SW480 (cell line): ENCODE data around the gene LGALS14.
A peak's percentile ranks its signal among the peaks of the same experiment; 100 is the strongest.
"Not testable (repeated sequence)": the region's sequence is repeated elsewhere in the genome, so short reads cannot be mapped to it uniquely, and the experiment has no call there.

Source experiments
- DNase-seq: peaks from one replicate; pipeline ENCODE4 v3.0.0-alpha.2; 2016; ENCODE audit warnings: low spot score

The LGALS14 gene

DNA sequence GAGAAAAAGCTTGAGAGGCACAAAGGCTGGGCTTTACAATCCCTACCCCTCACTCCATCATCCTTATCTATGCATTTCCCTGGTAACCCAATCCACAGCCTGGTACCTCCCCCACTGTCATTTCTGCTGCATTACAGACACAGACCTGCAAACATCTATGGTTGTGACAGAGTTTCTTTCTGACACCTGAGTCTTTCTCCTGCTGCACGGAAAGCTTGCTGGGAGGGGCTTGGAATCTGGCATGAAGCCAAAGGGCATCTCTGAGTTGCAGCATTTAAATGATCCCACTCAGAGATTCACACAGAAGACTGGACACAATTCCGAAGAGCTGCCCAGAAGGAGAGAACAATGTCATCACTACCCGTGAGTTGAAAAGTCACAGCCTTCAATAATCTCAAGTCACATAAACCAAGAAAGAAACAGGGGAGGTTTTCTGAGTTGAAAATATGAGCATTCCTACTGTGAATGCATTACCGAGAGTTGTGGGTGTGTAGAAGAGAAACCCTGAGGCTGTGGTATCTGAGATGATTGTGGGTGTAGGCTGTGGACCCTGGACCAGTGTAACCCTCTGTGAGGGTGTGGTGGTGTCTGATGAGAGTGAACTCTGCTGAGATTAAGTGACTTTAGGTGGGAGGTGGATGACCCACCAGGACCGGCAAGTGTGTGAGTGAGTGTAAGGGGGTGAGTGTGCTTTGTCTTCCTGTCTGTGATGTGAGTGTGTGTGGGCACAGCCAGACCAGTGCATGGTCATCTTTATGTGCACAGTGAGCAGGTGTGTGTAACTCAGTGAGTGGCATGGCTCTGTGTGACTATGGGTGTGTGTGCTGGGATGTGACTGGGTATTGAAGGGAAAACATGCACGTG is at the start of gene LGALS14:
Gene LGALS14 (plus strand): TSS at position 301 of the 864 bp plus-strand sequence. CDS start 48 bp downstream, at position 349.
- peak; percentile 18 for DNase-seq

- DNase-seq, result no peak
Observed at GRCh38 chr19:39655613-39656012, 48.7 kb upstream of the LGALS14 start, which contains the start of gene LGALS16. LGALS16 (plus strand) TSS chr19:39655913; CDS start chr19:39655962, 49 bp downstream.

DNA sequence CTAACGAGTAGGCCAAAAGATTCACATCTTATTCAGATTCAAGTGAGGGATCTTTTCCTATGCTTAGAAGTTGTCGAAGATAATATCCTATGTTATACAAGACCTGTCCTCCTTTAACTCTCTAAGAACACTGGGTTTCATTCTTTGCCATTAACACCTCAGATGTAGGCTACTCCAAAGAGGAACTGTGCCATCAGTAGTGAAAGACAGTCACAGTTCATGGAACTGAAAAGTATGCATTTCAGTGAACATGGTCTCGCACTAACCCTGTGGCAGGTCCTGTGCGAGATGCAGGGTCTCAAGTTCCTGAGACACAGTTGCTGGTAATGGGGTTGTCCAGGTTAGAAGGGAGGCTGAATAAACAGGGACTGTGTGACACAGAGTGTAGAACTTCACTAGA is 44.5 kb upstream of the LGALS14 start:
- DNase-seq, result no peak

GRCh38 chr19:39660661-39661060 is 43.6 kb upstream of the LGALS14 start:
- DNase-seq, result no peak

DNA sequence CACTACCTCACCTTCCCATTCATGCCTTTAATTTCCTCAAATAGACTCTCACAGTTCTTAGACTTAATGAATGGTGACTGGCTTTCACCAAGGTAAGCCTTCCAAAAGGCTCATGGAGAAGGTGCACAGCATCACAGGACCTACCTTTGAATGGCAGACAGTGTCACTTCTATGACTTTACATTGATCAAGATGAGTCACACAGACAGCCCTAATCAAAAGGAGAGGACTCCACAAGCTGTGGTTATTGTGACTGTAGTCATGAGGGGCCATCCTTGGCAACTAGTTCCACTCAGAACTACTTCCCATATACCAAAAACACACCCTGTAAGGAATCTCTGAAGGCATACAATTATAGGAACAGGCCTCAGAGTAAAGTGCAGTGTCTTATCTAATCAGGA is 42.7 kb upstream of the LGALS14 start:
- no peak for DNase-seq

- not testable (repeated sequence) for DNase-seq
Observed at GRCh38 chr19:39669860-39670259, 34.4 kb upstream of the LGALS14 start.

- DNase-seq, result no peak
Observed at GRCh38 chr19:39670998-39671397, 33.3 kb upstream of the LGALS14 start.

GRCh38 chr19:39671739-39672363 is 32.4 kb upstream of the LGALS14 start:
- peak; percentile 76 for DNase-seq

- no peak for DNase-seq
Observed at GRCh38 chr19:39672473-39672872, 31.8 kb upstream of the LGALS14 start.

DNA sequence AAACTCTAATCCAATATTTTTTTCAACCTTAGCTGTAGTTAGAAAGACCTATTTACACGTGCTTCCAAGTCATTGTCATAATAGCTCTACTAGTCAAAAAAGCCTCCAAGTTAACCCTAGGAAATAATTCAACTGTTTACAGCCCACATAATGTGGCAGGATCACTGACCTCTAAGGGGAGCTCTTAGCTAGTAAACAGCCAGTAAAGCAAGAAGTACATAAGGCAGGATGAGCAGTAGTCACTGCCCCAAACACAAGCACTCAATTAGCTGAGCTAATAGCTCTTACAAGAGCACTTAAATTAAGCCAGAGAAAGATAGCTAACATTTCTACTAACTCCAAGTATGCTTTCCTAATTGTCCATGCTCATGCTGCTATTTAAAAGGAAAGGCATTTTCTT is 30.4 kb upstream of the LGALS14 start:
- DNase-seq, result peak; percentile 30

DNA sequence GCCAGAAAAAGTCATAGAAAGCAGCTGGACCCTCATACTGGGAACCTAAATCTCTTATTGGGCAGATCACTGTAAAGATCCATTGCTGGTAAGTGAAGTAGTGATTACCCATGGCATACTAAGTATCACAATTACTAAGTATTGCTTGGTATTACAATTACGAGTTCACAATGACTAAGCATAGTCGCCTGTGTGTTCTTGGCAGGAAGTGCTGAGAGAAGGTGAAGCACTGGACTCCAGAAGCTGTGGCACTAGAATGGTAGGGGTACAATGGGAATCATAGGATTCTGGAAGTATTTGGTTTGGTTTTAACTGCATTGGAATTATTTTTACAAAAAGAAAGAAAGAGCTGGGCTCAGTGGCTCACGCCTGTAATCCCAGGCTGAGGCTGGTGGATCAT is 28.3 kb upstream of the LGALS14 start:
- no peak for DNase-seq

DNA sequence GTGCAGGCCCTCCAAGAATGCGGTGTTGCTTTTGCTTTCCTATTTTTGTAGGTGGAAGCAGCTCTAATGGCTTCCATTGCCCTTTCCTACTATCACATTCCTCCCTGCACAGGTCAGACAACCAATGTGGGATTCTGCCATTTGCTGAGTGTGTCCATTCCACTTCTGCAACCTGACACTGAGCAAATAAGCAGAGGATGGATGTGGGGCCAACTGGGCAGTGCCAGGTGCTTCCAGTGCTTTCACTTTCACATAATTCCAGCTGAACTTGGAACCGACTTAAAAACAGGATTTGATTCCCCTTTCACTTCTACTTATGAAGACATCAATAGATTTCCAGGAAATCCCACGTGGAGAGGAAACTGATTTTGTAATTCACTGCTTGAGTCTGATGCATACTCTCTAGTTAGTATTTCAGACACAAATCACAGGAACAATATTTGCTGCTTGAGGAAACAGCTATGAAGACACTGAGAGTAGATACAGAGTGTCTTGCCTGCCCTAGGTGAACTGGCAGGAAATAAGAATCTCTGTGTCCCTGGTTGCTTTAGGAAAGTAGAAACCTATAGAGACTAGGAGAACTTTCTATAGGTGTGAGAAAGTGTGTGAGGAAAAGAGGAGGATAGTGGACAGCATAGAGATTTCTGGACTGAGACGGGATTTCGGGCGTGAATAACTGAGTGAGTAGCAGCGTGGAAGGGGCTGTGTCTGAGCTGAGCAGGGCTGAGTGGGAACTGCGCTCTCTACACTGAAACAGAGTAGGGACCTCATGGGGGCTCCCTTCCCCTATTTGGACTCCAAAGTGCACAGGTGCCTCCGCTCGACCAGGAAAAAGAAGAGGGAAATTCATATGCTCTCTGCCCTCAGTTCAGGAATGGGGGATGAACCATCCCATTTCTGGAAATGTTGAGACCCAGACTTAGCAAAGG is 26.1 kb upstream of the LGALS14 start:
- peak; percentile 80 for DNase-seq

- no peak for DNase-seq
Observed at GRCh38 chr19:39679056-39679790, 25.1 kb upstream of the LGALS14 start.

DNA sequence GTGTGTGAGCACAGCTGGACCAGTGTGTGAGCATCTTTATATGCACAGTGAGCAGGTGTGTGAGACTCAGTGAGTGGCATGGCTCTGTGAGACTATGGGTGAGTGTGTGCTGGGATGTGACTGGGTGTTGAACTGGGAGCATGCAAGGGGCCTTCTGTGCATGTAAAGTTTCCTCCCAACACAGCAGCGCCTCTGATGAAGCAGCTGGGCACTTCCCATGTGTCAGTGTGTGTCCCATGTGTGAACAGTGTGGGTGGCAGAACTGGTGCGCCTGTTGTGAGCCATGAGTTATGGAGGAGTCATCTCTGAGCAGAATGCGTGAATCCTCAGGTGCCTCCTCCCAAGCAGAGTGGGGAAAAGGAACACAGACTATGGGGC is 24.5 kb upstream of the LGALS14 start:
- no peak for DNase-seq

GRCh38 chr19:39680593-39680992 is 23.7 kb upstream of the LGALS14 start:
- no peak for DNase-seq

- no peak for DNase-seq
Observed at GRCh38 chr19:39681416-39681815, 22.9 kb upstream of the LGALS14 start.

- DNase-seq, result peak; percentile 34
Observed at GRCh38 chr19:39684267-39684666, 20.0 kb upstream of the LGALS14 start.

GRCh38 chr19:39686739-39687138 is 17.5 kb upstream of the LGALS14 start:
- DNase-seq, result no peak

DNA sequence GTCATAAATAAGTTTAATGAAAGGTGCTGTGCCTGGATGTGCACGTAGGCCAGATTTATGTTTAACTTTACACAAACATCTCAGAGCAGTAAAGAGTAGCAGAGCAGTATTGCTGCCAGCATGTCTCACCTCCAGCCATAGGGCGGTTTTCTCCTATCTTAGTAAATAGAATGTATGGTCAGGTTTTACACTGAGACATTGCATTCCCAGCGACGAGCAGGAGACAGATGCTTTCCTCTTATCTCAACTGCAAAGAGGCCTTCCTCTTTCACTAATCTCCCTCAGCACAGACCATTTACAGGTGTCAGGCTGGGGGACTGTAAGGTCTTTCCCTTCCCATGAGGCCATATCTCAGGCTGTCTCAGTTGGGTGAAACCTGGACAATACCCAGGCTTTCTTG is 15.6 kb upstream of the LGALS14 start:
- not testable (repeated sequence) for DNase-seq

GRCh38 chr19:39692166-39692565 is 12.1 kb upstream of the LGALS14 start:
- DNase-seq, result no peak

GRCh38 chr19:39692822-39693221 is 11.5 kb upstream of the LGALS14 start:
- no peak for DNase-seq

DNA sequence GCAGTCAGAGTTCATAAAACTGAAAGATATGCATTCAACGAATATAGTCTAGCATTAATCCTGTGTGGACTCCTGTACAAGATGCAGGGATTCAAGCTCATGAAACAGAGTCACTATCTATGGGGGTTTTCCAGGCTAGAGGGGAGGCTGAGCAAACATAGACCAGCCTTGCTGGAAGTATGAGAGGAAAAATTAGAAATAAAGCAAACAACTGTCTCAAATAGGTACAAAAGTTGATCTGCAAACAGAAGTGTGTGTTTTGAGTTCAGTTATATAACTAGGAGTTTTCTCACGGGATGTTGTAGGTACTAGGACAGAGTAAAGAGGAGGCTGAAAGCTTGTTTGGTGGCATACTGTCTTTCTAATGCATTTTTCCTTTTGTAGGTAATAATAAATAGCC is 8.5 kb upstream of the LGALS14 start:
- DNase-seq, result no peak
